ENCODE results near the gene SETD1B. TPM values are rescaled to one million over a fixed set of nuclear protein-coding genes. Genes with fewer than 3 reads are reported as not detected.

Gene SETD1B
- total and polyA plus RNA-seq, 2 donors (not counting 1 experiment from before 2014, with no cell fraction given) = 7.9 to 61.4 TPM

DNA sequence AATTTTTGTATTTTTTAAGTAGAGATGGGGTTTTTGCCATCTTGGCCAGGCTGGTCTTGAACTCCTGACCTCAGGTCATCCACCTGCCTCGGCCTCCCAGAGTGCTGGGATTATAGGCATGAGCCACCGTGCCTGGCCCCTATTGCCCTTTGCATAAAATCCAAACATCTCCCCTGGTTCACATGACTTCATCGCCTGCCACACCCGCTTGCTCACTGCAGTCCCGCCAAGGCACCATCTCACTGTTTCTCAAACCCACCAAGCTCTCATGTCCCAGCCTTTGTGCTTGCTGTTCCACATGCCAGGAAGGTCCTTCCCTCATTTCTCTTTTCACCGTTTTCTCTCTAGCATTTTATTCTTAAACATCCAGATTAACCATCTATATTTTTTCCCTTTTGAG, 20.0 kb upstream of the SETD1B start:
- POLR2A ChIA-PET = interaction anchor here (0.6 to 3.4 kb wide), 9 partner anchors 10 to 868 kb away, joined by 3 to 60 read pairs (median 6); partner anchors contain the start of gene RHOF
- Histone ChIP-seq H3K9ac (ENCODE audit: low read length) (no peak overlapping the region), H3K4me3 (ENCODE audit: control extremely low read depth in 1 of 5, extremely low read depth in 1 of 5, insufficient read depth in 1 of 5, low read depth in 2 of 5, low read length in 4 of 5) (no peak overlapping the region), H3K27me3 (replicated peaks in 1 of 4; ENCODE audit: control extremely low read depth in 1 of 4, control insufficient read depth in 3 of 4, insufficient read depth in 4 of 4, low read length in 3 of 4) (no peaks in the 10 kb centered on the region), H3K4me2 (replicated peaks; ENCODE audit: low read depth, low read length, poor library complexity, severe bottlenecking) (peak overlapping the region; percentile 16), H4K20me1 (ENCODE audit: control insufficient read depth, insufficient read depth, low read length, poor library complexity, severe bottlenecking) (peaks cover 19% of the 10 kb centered on the region), H3K9me3 (ENCODE audit: control extremely low read depth in 1 of 3, control insufficient read depth in 2 of 3, insufficient read depth in 1 of 3, low read length in 2 of 3) (no peaks in the 10 kb centered on the region), H3K27ac (ENCODE audit: low read length in 2 of 2) (peak overlapping the region in 1 of 2 donors; percentile 75), H3K36me3 (replicated peaks in 1 of 2; ENCODE audit: control extremely low read depth in 1 of 2, control insufficient read depth in 1 of 2, extremely low read depth in 1 of 2, insufficient read depth in 2 of 2, low read length in 1 of 2) (peaks cover 0 to 38% of the 10 kb centered on the region in 2 experiments), H3K79me2 (ENCODE audit: control insufficient read depth, insufficient read depth, low read length) (peaks cover 100% of the 10 kb centered on the region), H2AFZ (ENCODE audit: insufficient read depth, low read depth, low read length, poor library complexity, severe bottlenecking) (no peak overlapping the region), H3K4me1 (ENCODE audit: control insufficient read depth in 2 of 2, insufficient read depth in 2 of 2, low read length in 2 of 2) (peaks cover 70 to 83% of the 10 kb centered on the region in 2 donors)
- ATAC-seq (ENCODE audit: low read depth) (no peak), DNase-seq (no peak)
- Mint-ChIP-seq H3K4me1 (peaks cover 72% of the 10 kb centered on the region), H3K27ac (peak overlapping the region; percentile 84), H3K4me3 (peak overlapping the region; percentile 57), H3K9me3 (ENCODE audit: insufficient read depth) (no peaks in the 10 kb centered on the region), H3K27me3 (no peaks in the 10 kb centered on the region)
- 68% methylated on average over 6 of the region's 6 CpGs for WGBS (ENCODE audit: insufficient coverage)
- CTCF ChIA-PET = interaction anchor here (0.6 to 33.5 kb wide), 4 partner anchors 10 to 690 kb away, joined by 3 to 1947 read pairs (median 12); partner anchors contain the start of genes RHOF and SETD1B
- no peak for TF ChIP-seq EZH2 (IDR thresholded peaks at IDR 0.05; ENCODE audit: borderline replicate concordance, insufficient read depth, low read depth, low read length, poor library complexity, severe bottlenecking)
- TF ChIP-seq, protein P1, sequence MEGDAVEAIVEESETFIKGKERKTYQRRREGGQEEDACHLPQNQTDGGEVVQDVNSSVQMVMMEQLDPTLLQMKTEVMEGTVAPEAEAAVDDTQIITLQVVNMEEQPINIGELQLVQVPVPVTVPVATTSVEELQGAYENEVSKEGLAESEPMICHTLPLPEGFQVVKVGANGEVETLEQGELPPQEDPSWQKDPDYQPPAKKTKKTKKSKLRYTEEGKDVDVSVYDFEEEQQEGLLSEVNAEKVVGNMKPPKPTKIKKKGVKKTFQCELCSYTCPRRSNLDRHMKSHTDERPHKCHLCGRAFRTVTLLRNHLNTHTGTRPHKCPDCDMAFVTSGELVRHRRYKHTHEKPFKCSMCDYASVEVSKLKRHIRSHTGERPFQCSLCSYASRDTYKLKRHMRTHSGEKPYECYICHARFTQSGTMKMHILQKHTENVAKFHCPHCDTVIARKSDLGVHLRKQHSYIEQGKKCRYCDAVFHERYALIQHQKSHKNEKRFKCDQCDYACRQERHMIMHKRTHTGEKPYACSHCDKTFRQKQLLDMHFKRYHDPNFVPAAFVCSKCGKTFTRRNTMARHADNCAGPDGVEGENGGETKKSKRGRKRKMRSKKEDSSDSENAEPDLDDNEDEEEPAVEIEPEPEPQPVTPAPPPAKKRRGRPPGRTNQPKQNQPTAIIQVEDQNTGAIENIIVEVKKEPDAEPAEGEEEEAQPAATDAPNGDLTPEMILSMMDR (IDR thresholded peaks at IDR 0.05) = no peak
- intact Hi-C loops (cut with micrococcal nuclease) = no loop called here

DNA sequence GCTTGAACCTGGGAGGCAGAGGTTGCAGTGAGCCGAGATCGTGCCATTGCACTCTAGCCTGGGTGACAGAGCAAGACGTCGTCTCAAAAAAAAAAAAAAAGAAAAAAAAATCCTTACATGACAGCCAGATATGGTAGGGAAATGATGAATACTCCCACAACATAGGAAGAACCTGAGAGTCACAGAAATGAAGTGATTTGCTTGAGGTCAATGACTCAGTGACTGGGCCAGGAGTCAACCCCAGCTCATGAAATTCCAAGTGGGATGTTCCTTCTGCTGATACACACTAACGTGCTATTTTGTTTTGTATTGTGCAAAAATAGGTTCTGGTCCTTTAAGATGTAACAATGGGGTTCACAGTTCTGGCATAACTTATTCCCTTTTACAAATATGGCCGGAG, 19.3 kb upstream of the SETD1B start:
- peak overlapping the region in 1 of 5 experiments; percentile 37 for H3K4me3 ChIP-seq (ENCODE audit: control extremely low read depth in 1 of 5, extremely low read depth in 1 of 5, insufficient read depth in 1 of 5, low read depth in 2 of 5, low read length in 4 of 5)
- H3K27me3 ChIP-seq (replicated peaks in 1 of 4; ENCODE audit: control extremely low read depth in 1 of 4, control insufficient read depth in 3 of 4, insufficient read depth in 4 of 4, low read length in 3 of 4) = no peaks in the 10 kb centered on the region
- H3K4me2 ChIP-seq (replicated peaks; ENCODE audit: low read depth, low read length, poor library complexity, severe bottlenecking) = peak overlapping the region; percentile 55
- ChIA-PET CTCF (interaction anchor here (1.2 to 33.5 kb wide), 3 partner anchors 11 to 239 kb away, joined by 3 to 1947 read pairs (median 5); partner anchors contain the start of genes RHOF and SETD1B), POLR2A (interaction anchor here (0.7 to 1.2 kb wide), 6 partner anchors 10 to 869 kb away, joined by 3 to 7 read pairs (median 6); no protein-coding TSS in a partner anchor)
- no peak overlapping the region for H2AFZ ChIP-seq (ENCODE audit: insufficient read depth, low read depth, low read length, poor library complexity, severe bottlenecking)
- H3K4me1 ChIP-seq (ENCODE audit: control insufficient read depth in 2 of 2, insufficient read depth in 2 of 2, low read length in 2 of 2) = peaks cover 77 to 90% of the 10 kb centered on the region in 2 donors
- H4K20me1 ChIP-seq (ENCODE audit: control insufficient read depth, insufficient read depth, low read length, poor library complexity, severe bottlenecking) = peaks cover 19% of the 10 kb centered on the region
- ATAC-seq (ENCODE audit: low read depth) (no peak), DNase-seq (no peak)
- H3K27me3 Mint-ChIP-seq = no peaks in the 10 kb centered on the region
- H3K36me3 ChIP-seq (replicated peaks in 1 of 2; ENCODE audit: control extremely low read depth in 1 of 2, control insufficient read depth in 1 of 2, extremely low read depth in 1 of 2, insufficient read depth in 2 of 2, low read length in 1 of 2) = peaks cover 0 to 31% of the 10 kb centered on the region in 2 experiments
- peaks cover 79% of the 10 kb centered on the region for H3K4me1 Mint-ChIP-seq
- peak overlapping the region; percentile 71 for H3K4me3 Mint-ChIP-seq
- H3K9ac ChIP-seq (ENCODE audit: low read length) = no peak overlapping the region
- intact Hi-C loops (cut with micrococcal nuclease) = no loop called here
- no peak for TF ChIP-seq EZH2 (IDR thresholded peaks at IDR 0.05; ENCODE audit: borderline replicate concordance, insufficient read depth, low read depth, low read length, poor library complexity, severe bottlenecking)
- TF ChIP-seq, protein P1 (IDR thresholded peaks at IDR 0.05) = no peak
- H3K27ac Mint-ChIP-seq = peak overlapping the region; percentile 85
- H3K79me2 ChIP-seq (ENCODE audit: control insufficient read depth, insufficient read depth, low read length) = peaks cover 100% of the 10 kb centered on the region
- WGBS (ENCODE audit: insufficient coverage) = no CpG with 5 or more reads among the region's 6 CpGs
- no peaks in the 10 kb centered on the region for H3K9me3 ChIP-seq (ENCODE audit: control extremely low read depth in 1 of 3, control insufficient read depth in 2 of 3, insufficient read depth in 1 of 3, low read length in 2 of 3)
- H3K9me3 Mint-ChIP-seq (ENCODE audit: insufficient read depth) = no peaks in the 10 kb centered on the region
- H3K27ac ChIP-seq (ENCODE audit: low read length in 2 of 2) = peak overlapping the region; percentile 1 to 75
